Measurements from ENCODE around the gene PRR20G.

The PRR20G gene

DNA sequence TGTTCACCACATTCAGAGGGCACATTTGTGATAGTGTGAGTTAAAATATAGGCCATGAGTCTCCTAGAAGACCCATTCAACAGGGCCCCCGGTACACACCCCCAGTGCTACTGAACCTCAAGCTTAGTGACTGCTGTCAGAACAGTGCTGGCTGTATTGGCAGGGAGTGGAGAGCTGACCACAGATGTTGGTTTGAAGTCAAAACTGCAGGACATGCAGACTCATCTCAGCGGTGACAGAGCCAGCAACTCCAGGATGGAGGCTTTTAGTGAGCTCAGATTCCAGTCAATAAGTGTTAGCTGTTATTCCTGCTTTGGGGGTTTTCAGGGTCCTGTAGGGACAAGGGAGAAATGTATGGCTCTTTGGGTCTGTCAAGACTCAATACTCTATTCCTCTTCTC, 29.1 kb downstream of the PRR20G start:
- TF ChIP-seq CTCF (IDR thresholded peaks at IDR 0.05; ENCODE audit: low read depth, low read length) = no peak

GRCh38 chr3:127257351-127257750, 30.5 kb downstream of the PRR20G start:
- TF ChIP-seq CTCF (IDR thresholded peaks at IDR 0.05; ENCODE audit: low read depth, low read length) = no peak
- no peak overlapping the region for H3K4me3 ChIP-seq (ENCODE audit: low read depth, low read length)

More for the DNA sequence above, 29.1 kb downstream of the PRR20G start:
- H3K4me3 ChIP-seq (ENCODE audit: low read depth, low read length) = no peak overlapping the region

- no peak overlapping the region for H3K4me3 ChIP-seq (ENCODE audit: low read depth, low read length)
- TF ChIP-seq CTCF (IDR thresholded peaks at IDR 0.05; ENCODE audit: low read depth, low read length) = no peak
Measured at GRCh38 chr3:127256733-127257271, 31.0 kb downstream of the PRR20G start.

DNA sequence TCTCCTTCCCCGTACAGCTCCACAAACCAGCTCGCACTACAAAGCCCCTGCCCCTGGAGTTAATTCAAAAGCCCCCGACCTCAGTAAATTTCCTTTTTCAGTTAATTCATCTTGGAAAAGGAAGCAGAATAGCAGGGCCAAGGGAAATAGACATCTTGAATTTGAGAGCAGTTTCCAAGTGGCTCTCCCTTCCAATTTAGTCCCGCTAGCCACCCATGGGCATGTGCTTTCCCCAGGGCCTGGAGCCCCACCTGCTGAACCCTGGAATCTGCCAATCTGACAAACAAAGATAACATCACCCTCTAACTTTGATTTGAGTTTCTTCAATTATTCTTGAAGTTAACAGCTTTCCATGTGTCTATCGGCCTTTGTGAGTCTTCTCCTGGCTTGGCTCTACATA, 31.7 kb downstream of the PRR20G start:
- TF ChIP-seq CTCF (IDR thresholded peaks at IDR 0.05; ENCODE audit: low read depth, low read length) = no peak

DNA sequence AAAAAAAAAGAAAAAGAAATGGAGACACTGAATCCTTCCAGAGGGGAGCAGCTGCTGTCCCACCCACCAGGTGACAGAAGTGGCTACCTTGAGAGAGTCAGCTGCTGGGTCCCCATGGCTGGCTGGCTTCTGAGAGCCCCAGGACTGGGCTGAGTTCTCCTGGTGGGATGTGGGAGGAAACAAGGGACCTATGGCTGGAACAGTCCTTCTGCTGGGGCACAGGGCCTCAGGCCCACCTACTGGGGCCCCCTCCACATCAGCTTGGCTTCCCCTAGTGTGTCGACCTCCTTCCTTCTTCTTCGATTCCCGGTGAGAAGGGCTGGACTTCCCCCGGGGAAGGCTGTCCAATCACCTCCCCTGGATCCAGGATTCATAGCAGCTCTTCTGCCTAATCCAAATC, 32.3 kb downstream of the PRR20G start:
- TF ChIP-seq CTCF (IDR thresholded peaks at IDR 0.05; ENCODE audit: low read depth, low read length) = no peak
- H3K4me3 ChIP-seq (ENCODE audit: low read depth, low read length) = no peak overlapping the region

More for the DNA sequence above, 31.7 kb downstream of the PRR20G start:
- no peak overlapping the region for H3K4me3 ChIP-seq (ENCODE audit: low read depth, low read length)

DNA sequence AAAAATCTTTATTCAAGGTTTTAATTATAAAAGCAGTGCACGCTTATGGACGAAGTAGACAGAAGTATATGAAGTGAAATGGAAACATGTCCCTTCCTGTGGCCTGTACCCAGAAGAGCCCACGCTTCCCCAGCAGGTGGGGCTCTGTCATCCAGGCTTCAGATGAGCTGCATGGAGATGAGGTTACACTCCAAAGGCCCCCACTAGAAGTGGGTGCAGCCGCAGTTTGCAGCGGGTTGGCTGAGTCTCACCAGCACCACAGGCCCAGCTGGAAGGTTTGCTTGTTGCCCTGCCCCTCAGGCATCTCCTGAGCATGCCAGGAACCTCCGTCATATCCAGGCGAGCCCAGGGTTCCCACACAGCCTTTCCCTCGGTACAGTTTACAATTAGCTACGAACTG, 33.1 kb downstream of the PRR20G start:
- no peak for TF ChIP-seq CTCF (IDR thresholded peaks at IDR 0.05; ENCODE audit: low read depth, low read length)
- no peak overlapping the region for H3K4me3 ChIP-seq (ENCODE audit: low read depth, low read length)

DNA sequence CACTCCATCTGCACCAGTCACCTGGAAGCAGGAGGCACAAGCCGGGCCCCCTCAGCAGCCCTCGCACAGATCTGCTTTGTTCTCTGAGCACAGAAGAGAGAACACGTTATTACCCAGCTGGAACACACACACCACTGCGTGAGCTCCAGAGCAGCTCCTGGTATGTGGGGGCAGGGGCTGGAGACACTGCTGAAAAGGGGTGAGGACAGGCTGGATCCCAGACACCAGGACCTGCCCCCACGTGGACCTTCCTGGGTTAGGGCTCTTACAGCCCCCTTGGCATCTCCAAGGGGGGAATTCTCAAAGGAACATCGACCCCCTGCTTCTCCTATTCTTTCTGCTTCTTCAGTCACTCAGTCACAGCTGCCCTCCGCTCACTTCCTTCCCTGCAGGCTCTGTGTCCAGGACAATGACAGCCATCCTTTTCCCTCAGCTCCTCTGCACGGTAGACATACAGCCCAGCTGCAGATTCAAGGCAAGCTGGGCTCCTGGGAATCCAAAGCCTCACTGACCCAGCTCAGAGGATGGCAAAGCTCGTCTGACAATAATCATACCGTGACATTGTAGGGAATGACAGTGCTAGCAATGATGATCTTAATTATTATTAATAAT, 33.7 kb downstream of the PRR20G start:
- no peak overlapping the region for H3K4me3 ChIP-seq (ENCODE audit: low read depth, low read length)
- no peak for TF ChIP-seq CTCF (IDR thresholded peaks at IDR 0.05; ENCODE audit: low read depth, low read length)
